ENCODE measurements around the gene CDH15. TPM values are rescaled to one million over a fixed set of nuclear protein-coding genes. Genes with fewer than 3 reads are reported as not detected.

CDH15 gene
- total and polyA plus RNA-seq, 2 of the 13 experiments (the other 11 are each of a cell fraction or from before 2014, with no cell fraction given) = 0.74 to 2.2 TPM

DNA sequence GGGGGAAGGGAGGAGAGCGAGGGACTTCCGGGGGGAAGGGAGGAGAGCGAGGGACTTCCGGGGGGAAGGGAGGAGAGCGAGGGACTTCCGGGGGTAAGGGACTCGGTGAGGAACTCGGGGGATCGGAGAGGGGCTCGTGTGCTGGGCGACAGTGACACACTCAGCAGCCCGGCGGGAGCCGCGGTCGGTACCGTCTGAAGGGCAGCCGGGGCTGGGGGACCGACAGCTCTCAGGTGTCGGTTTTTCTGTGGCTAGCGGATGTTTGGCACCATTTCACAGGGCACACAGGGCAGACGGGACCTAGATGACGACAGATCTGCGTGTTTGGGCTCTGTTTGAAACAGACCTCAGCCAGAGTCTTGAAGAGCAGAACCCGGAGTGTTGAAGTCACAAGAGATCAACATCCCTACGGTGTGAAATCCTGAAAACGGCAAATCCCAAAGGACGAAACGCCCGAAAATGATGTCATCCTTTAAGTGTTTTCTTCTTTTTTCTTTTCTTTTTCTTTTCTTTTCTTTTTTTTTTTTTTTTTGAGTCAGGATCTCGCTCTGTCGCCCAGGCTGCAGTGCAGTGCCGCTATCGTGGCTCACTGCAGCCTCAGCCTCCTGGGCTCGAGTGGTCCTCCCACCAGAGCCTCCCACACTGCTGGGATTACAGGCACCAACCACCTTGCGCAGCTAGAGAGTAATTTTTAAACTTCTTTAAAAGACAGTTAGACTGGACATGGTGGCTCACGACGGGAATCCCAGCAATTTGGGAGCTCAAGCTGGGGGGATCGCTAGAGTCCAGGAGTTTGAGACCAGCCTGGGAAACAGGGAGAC lies 69.8 kb downstream of the CDH15 start (continued):
- TF ChIP-seq MIXL1 (CRISPR knock-in tag; IDR thresholded peaks at IDR 0.05) (peak; percentile 9; the same call in 1 of the 2 replicates), MBD4 (IDR thresholded peaks at IDR 0.05; ENCODE audit: borderline replicate concordance, low read length) (no peak), TEAD2 (CRISPR knock-in tag; IDR thresholded peaks at IDR 0.05) (no peak), FLYWCH1 (CRISPR knock-in tag; IDR thresholded peaks at IDR 0.05) (no peak), ZNF335 (CRISPR knock-in tag; IDR thresholded peaks at IDR 0.05) (0 out of 2 replicates have a peak, but pooled peaks have one; percentile 47), ZNF44 (CRISPR knock-in tag; IDR thresholded peaks at IDR 0.05) (no peak), ZNF101 (CRISPR knock-in tag; IDR thresholded peaks at IDR 0.05; ENCODE audit: borderline replicate concordance, low read depth) (no peak), ZNF766 (CRISPR knock-in tag; IDR thresholded peaks at IDR 0.05; ENCODE audit: borderline replicate concordance) (peak; percentile 89; the same call in 1 of the 2 replicates), PAWR (CRISPR knock-in tag; IDR thresholded peaks at IDR 0.05; ENCODE audit: borderline replicate concordance) (no peak), AGO2 (optimal IDR thresholded peaks at IDR 0.05; ENCODE audit: low read depth, low read length) (peak; percentile 58), DR1 (CRISPR knock-in tag; IDR thresholded peaks at IDR 0.05) (peak; percentile 77; the same call in 1 of the 2 replicates), ZNF451 (CRISPR knock-in tag; IDR thresholded peaks at IDR 0.05) (peak; percentile 71; the same call in 1 of the 2 replicates), ZNF569 (CRISPR knock-in tag; IDR thresholded peaks at IDR 0.05; ENCODE audit: borderline replicate concordance) (no peak), THAP11 (CRISPR knock-in tag; IDR thresholded peaks at IDR 0.05) (peak; percentile 95), SNAI1 (CRISPR knock-in tag; IDR thresholded peaks at IDR 0.05; ENCODE audit: borderline replicate concordance) (peak; percentile 71; the same call in 1 of the 2 replicates), ZNF274 (CRISPR knock-in tag; IDR thresholded peaks at IDR 0.05) (peak; percentile 40; the same call in 1 of the 2 replicates), IRX3 (CRISPR knock-in tag; IDR thresholded peaks at IDR 0.05; ENCODE audit: borderline replicate concordance, low read depth) (no peak)
- TF ChIP-seq, protein P1, sequence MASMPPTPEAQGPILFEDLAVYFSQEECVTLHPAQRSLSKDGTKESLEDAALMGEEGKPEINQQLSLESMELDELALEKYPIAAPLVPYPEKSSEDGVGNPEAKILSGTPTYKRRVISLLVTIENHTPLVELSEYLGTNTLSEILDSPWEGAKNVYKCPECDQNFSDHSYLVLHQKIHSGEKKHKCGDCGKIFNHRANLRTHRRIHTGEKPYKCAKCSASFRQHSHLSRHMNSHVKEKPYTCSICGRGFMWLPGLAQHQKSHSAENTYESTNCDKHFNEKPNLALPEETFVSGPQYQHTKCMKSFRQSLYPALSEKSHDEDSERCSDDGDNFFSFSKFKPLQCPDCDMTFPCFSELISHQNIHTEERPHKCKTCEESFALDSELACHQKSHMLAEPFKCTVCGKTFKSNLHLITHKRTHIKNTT (CRISPR knock-in tag; IDR thresholded peaks at IDR 0.05) = no peak
- TF ChIP-seq, protein P2, sequence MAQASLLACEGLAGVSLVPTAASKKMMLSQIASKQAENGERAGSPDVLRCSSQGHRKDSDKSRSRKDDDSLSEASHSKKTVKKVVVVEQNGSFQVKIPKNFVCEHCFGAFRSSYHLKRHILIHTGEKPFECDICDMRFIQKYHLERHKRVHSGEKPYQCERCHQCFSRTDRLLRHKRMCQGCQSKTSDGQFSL (CRISPR knock-in tag; IDR thresholded peaks at IDR 0.05) = peak; percentile 80; the same call in 1 of the 2 replicates
- TF ChIP-seq, protein P3, sequence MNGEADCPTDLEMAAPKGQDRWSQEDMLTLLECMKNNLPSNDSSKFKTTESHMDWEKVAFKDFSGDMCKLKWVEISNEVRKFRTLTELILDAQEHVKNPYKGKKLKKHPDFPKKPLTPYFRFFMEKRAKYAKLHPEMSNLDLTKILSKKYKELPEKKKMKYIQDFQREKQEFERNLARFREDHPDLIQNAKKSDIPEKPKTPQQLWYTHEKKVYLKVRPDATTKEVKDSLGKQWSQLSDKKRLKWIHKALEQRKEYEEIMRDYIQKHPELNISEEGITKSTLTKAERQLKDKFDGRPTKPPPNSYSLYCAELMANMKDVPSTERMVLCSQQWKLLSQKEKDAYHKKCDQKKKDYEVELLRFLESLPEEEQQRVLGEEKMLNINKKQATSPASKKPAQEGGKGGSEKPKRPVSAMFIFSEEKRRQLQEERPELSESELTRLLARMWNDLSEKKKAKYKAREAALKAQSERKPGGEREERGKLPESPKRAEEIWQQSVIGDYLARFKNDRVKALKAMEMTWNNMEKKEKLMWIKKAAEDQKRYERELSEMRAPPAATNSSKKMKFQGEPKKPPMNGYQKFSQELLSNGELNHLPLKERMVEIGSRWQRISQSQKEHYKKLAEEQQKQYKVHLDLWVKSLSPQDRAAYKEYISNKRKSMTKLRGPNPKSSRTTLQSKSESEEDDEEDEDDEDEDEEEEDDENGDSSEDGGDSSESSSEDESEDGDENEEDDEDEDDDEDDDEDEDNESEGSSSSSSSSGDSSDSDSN (CRISPR knock-in tag; IDR thresholded peaks at IDR 0.05) = peak; percentile 98
- TF ChIP-seq, protein P4, sequence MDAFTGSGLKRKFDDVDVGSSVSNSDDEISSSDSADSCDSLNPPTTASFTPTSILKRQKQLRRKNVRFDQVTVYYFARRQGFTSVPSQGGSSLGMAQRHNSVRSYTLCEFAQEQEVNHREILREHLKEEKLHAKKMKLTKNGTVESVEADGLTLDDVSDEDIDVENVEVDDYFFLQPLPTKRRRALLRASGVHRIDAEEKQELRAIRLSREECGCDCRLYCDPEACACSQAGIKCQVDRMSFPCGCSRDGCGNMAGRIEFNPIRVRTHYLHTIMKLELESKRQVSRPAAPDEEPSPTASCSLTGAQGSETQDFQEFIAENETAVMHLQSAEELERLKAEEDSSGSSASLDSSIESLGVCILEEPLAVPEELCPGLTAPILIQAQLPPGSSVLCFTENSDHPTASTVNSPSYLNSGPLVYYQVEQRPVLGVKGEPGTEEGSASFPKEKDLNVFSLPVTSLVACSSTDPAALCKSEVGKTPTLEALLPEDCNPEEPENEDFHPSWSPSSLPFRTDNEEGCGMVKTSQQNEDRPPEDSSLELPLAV (CRISPR knock-in tag; conservative IDR thresholded peaks at IDR 0.05; ENCODE audit: low read depth) = no peak
- TF ChIP-seq, protein P5, sequence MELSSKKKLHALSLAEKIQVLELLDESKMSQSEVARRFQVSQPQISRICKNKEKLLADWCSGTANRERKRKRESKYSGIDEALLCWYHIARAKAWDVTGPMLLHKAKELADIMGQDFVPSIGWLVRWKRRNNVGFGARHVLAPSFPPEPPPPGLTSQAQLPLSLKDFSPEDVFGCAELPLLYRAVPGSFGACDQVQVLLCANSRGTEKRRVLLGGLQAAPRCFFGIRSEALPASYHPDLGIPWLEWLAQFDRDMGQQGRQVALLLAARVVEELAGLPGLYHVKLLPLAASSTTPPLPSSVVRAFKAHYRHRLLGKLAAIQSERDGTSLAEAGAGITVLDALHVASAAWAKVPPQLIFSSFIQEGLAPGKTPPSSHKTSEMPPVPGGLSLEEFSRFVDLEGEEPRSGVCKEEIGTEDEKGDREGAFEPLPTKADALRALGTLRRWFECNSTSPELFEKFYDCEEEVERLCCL (CRISPR knock-in tag; IDR thresholded peaks at IDR 0.05; ENCODE audit: borderline replicate concordance) = no peak
